ENCODE results near the gene RIBC2.
A peak's percentile ranks its signal among the peaks of the same experiment; 100 is the strongest.
"Not testable (repeated sequence)": the region's sequence is repeated elsewhere in the genome, so short reads cannot be mapped to it uniquely, and the experiment has no call there.

The RIBC2 gene, protein sequence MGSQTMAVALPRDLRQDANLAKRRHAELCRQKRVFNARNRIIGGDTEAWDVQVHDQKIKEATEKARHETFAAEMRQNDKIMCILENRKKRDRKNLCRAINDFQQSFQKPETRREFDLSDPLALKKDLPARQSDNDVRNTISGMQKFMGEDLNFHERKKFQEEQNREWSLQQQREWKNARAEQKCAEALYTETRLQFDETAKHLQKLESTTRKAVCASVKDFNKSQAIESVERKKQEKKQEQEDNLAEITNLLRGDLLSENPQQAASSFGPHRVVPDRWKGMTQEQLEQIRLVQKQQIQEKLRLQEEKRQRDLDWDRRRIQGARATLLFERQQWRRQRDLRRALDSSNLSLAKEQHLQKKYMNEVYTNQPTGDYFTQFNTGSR

DNA sequence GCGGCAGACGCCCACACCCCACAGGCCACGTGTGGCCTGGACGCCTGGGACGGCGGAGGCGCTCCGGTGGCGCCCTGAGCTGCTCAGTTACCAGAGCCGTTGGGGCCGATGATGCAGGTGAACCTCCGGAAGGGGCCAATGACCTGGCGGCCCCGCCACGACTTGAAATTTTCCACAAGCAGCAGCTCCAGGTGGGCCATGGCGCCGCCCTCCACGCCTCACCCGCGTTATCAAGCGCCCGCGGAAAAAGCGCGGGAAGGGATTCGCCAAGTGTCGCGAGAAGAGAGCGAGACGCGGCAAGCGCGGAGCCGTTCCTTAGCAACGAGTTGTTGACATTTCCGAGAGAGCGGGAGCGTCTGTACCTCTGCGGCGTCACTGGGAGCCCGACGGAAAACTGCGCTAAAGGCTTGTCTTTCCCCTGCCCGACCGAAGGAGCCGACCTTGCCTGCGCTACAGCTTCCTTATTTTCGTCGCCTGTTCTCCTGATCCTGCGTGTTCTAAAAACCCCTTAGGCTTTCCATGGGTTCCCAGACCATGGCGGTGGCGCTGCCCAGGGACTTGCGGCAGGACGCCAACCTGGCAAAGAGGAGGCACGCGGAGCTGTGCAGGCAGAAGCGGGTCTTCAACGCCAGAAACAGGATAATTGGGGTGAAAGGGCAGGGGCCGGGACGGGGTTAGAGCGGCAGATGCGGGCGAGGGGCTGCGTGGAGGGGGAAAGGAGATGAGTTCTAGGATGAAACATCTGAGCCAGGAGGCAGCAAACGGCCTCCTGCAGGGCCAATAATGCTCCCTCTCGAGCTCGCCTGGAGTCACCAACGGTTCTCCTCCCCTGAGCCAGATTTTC lies at the start of gene RIBC2, which contains the start of gene SMC1B:
Gene RIBC2, plus strand, starts transcription at position 326 of the 844 bp plus-strand sequence. Its CDS starts 194 bp downstream, at position 520.
Gene SMC1B, minus strand, starts transcription at position 232 of the 844 bp plus-strand sequence. Its CDS starts 32 bp downstream, at position 200.
- DNase-seq: peak in 5 of 14 donors; percentile 2 to 25 (median 15)

DNA sequence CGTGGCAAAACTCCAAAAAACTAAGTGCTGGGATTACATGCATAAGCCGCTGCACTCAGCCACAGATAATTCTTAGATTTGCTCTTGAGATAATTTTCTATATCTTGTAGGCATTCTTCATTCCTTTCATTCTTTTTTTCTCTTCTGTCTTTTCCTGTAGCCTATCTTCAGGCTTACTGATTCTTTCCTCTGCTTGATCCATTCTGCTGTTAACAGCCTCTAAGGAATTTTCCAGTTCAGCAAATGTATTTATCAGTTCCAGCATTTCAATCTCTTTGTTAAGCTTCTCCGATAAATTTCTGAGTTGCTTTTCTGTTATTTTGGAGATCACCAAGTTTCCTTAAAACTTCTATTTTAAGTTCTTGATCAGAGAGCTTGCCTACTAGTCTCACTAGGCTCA lies 46.8 kb upstream of the RIBC2 start:
- no peak for DNase-seq

DNA sequence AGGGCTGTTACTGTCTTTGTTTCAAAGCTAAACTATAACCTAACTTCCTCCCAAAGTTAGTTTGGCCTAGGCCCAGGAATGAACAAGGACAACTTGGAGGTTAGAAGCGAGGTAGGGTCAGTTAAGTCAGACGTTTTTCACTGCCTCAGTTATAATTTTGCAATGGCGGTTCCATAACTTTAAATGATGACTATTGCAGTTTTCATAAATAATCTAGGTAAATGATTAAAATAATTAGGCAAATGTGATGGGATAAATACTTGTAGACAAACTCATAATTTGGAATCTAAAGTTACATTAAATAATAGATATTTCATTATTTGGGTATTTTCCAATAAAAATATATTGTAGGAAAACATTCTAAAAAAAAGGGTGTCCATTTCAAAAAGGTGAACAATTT lies 39.9 kb upstream of the RIBC2 start:
- DNase-seq: not testable (repeated sequence)

DNA sequence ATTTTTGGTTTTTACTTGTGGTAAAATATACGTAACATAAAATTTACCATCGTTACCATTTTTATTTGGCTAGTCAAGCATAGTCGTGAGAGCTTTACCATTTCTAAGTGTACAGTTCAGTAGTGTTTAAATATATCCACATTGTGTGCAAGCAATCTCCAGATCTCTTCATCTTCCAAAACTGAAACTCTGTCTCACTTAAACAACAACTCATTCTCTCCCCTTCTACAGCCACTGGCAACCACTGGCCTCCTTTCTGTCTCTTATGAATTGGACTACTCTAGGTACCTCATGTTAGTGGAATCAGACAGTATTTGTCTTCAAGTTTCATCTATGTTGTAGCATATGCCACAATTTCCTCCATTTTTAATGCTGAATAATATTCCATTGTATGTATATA lies 37.5 kb upstream of the RIBC2 start:
- DNase-seq: no peak

DNA sequence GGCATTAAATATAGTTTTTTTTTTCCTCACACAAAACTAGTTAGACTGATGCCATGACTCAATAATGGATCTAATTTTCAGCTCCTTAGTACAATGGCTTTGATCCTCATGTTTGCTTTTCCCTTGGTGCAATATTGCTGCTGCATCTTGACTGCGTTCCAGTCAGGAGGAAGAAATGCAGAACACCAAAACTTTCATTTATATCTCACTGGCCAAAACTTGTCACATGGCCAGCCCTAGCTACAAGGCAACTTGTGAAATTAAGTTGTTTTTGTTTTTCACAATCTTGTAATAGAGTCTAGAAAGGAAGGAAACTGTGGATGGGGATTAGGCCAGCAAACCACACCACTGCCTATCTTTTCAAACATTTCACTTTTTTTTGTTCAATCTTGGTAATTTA lies 36.8 kb upstream of the RIBC2 start:
- no peak for DNase-seq

DNA sequence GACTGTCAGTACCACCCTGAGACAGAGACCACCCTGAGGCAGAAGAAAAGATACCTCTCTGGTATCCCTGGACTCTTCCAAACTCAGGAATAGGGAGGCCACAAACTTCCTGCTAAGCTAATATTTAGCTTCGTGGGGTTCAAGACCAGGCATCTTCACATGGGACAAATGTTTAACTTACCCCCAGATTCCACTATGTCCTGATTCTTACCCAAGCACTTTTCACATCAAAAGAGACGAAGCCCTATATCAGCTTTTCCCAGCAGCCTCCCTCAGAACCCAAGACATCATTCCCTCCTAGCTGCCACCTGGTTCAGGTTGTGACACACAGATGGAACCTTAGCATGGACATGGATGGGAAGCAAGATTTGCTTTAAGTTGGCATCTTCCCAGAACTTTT lies 32.1 kb upstream of the RIBC2 start:
- no peak for DNase-seq

DNA sequence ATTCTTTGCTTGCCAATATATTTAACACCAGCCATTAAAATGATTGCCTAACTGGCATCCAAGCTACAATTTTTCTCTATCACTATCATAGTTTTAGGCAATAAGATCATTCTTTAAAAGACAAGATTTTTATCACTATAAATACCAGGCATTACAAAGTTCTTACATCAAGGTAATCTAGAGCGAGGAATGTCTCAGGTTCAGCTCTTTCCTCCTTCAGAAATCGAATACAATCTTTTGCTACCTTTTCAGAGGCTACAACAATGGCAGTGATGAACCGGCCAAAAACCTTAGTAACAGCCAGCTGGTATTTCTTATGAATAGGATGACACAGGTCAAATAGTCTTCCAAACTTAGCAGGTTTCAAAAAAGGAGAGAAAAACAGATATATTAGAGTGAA lies 23.9 kb upstream of the RIBC2 start:
- DNase-seq: no peak

DNA sequence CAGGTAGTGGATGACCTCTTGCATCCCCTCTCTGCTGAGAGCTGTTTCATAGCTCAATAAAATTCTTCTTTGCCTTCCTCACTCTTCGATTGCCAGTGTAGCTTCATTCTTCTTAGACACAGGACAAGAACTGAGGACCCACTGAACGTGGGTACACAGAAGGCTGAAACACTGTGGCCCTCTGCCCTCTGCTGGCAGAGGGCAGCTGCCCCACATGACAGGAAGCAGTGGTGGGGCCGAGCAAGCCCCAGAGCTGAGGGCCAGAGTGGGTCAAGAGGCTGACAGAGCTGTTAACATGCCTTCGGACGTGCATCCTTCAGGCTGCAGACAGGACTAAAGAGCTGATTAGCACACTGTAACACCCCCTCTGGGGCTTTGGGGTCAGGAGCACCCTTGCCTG lies 15.7 kb upstream of the RIBC2 start:
- no peak for DNase-seq

DNA sequence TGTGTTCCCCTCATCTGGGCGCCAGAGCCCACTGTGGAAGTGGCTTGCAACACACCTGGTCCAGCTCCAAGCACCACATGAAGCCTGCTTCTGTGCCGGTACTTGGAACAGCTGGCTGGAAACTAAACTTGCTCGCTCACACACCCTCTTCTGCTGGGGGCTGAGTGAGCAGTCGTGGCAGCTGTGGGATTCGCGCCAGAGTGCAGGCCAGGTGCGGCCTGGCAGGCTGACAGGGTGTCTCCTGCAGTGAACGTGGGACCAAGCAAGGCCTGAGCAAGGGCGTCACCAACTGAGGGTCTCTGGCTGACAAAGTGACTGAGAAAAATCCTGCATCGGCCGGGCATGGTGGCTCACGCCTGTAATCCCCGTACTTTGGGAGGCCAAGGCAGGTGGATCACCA lies 15.3 kb upstream of the RIBC2 start:
- no peak for DNase-seq

DNA sequence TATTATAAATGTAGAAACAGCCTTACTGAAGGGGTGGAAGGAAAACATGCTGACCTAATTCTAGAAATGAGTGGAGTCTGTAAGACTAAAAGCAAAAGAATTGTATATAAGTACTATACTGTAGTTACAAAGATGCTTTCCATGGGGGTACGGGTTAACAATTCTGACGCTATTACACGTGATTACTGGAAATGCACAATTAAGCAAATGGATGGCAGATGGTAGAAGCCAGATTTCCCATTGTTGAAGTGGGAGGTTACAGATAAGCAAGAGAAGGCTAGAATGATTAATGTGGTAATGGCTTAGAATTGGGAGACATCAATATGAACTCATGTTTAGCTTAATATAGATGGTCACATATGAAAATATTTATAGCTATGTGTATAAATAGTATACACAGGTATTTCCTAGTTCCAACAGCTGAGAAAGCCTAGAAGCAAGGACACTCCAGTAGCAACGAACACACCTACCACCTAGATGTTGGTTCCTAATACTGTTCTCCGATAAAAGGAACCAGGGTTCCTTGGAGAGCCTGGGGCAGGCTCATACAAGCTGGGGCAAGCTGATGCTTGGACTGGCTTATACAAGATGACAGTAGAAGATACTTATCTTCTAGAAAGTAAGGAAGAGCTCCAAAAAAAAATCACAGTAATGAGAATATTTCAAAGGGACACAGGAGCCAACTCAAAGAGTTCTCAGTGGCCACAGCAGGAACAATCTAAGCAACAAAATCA lies 13.6 kb upstream of the RIBC2 start:
- no peak for DNase-seq

DNA sequence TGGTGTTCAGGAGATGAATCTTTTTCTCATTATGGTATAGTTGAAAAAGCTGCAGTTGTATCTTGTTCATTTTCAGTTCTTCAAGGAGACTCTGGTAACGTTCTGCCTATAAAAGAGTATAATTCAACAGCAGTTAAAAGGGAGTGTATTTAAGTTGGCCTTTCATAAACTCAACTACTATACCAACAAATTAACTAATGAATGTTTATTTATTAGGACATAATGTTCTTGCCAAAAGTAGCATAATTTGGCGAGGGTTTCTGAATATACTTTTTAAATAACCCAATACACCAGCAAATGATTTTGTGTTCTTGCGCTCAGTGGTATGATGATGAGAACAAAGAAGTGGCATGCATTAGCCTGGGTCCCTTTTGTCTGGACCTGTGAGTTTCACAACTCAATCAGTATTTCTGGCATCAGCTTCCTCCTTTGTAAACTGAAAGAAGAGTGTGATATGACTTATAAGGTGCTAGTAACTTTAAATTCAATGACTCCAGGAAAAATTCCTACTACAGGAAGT lies 11.0 kb upstream of the RIBC2 start:
- no peak for DNase-seq

DNA sequence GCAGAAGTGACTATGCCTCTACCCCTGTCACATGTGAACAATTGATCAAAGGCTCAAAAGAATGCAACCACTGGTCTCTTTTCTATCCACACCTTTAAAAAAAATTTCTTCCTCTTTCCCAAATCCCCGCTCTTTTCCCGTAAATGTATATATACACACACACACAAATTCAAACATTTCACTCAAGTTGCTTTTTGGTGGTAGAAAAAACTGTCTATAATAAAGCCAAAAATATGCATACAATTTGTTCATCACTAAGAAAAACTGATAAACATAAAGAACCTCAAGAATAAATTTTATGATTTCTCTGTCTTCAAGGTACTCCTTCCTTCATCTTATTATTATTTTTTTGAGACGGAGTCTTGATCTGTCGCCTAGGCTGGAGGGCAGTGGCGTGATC lies 5.7 kb upstream of the RIBC2 start:
- DNase-seq: no peak

DNA sequence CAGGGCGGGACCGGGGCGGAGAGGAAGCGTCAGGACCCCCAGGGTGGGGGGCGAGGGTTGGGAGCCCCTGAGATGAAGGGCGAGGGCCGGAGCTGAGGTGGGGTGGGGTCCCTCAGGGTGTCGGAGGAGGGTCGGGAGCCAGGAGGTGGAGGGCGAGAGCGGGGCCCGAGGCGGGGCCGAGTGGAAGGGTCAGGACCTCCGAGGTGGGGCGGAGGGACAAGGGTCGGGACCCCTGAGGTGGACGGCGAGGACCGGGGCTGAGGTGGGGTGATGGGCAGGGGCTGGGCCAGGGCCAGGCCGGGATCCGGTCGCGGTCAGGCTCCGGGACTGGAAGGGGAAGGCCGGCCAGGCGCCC lies 503 bp upstream of the RIBC2 start:
- no peak for DNase-seq

DNA sequence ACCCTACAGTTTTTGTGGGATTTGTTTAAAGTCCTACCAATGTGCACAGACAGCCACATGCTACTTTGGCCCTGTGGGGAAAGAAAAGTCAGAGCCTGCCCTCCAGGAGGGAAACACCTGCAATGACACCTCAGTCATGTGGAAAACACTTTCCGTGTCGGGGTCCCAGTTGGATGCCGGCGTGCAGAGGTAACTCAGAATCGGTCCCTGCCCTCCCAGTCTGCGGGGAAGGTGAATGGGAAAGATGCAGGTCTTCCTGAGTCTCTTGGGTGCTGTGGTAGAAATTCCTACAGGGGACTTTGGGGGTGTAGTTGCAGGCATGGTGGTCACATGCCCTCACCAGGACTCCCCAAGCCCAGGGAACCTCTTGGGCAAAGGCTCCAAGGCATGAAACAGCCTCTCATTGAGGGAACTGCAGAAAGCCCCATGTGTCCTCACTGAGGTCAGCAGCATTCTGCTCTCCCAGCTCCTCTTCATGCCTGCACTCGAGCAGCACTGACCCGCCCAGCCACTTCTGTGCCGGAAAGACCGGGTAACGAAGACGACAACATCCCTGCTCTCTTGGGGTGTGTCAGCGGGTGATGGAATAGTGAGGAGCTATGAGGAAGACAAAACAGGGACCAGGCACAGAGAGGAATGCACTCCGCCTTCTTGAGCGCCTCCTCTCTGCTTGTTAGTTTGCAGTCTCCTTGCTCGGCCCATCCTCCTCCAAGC lies 4.7 kb downstream of the RIBC2 start:
- no peak for DNase-seq

DNA sequence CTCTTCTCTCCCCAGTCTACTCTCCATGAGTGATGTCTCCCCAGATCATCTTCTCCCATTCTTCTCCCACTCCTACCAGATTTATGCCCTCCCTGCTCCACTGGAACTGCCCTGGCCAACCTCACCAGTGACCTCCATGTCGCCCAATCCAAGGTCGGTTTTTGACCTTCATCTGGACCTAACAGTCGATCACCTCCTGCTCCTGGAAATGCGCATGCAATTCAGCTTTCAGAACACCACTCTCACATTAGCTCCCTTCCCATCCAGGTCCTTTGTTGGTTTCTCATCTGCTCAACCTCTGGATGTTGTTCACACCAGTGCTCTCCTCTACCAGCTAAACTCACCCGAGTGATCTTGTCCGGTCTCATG lies 5.3 kb downstream of the RIBC2 start:
- DNase-seq: no peak

DNA sequence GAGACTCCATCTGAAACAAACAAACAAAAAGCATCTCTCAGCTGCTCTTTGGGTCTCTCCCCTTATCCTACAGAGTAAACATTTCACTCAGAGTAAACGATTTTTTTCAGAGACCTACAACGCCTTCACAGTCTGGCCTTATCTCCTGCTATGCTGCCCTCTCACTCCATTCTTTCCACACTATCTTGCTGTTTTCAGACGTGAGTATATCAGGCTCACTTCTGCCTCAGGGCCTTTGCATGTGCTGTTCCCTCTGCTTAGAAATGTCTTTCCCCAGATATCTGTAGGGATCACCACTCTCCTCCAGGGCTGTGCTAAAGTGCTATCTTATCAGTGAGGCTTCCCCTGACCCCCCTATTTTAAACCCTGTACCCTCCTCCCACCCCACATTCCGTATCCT lies 6.5 kb downstream of the RIBC2 start:
- DNase-seq: no peak

DNA sequence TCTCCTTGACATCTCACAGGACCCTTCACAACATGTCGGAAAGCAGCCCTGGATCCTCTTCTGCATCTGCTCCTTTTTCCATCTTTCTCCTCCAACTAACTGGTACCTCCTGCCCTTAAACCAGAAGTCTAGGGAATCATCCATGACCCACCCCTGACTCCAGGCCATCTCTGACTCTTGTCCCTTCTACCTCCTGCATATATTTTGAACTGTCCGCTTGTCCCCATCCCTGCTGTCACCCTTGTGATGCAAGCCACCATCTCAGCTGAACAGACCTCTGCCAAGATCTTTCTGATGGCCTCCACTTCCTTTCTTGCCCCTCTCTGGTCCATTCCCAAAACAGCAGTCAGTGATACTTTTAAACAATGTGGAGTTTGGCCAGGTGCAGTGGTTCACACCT lies 7.0 kb downstream of the RIBC2 start:
- no peak for DNase-seq

DNA sequence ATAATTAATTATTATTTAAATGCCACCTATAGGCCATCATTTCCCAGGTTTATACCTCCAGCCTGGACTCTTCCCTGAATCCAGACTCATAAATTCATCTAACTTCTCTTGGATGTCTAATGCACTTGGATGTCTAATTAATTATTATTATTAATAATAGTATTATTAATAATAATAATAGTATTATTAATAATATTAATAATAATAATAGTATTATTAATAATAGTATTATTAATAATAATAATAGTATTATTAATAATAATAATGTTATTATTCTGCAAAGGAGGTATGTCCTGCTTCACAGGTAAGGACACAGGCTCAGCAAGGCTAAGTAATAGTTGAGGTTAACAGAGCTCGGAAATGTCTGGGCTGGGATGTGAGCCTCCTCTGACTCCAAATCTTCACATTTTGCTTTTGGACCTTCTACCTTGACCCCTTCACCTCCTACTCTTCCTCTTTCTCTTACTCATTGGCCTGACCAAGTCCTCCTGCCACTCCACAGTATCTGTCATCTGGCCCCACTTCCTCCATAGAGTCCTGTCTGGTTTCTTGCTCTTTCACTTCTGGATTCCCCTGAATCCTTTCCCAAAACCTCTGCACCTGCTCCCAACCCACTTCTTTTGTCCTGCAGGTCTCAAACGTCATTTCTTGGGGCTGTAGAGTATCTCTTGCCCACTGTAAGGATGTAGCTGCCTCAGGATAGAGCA lies 8.0 kb downstream of the RIBC2 start:
- DNase-seq: peak in 1 of 14 donors; percentile 3

DNA sequence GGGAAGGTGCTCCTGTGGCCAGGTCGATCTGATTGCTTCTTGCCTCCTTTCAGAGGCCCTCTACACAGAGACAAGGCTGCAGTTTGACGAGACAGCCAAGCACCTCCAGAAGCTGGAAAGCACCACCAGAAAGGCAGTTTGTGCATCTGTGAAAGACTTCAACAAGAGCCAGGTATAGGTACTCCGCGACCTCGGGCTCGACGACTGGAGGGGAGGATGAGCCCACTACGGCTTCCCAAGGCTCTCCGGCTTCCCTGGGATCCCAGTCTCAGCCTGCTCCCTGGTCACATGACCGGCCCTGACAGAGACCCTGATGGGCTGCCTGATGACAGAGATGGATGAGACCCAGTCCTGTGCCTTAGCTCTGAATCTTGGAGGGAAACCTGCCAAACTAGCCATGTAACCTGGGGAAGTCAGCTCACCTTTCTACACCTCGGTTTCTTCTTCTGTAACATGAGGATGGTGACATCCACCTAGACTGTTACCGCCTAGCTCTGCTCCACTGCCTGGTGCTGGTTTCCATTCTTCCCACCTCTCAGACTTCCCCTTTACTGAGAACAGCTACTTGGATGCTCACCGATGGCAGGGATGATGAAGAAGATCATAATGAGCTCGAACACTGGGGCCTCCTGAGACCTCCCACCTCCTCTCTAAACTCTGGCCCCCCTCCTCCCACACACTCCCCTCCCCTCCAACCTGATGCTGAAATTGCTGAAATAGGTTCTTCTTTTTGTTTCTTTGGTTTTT lies 8.9 kb downstream of the RIBC2 start:
- DNase-seq: no peak

DNA sequence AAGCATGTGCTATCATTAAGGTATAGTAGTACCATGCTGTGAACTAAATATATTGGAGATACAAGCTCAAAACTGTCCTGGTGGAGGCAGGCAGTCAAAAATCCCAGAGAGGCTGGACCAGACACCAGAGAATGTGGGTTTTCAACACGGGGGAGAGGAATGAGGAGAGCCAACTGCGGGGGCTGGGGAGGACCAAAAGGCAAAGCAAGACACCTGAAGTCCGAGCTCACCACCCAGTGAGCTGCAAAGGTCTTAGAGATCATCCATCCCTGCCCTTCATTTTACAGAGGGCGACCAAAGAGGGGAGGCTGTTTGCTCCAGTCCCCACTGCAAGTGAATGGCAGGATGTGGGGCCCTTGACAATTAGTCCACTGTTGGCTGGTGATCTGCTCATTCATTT lies 10.0 kb downstream of the RIBC2 start:
- no peak for DNase-seq

DNA sequence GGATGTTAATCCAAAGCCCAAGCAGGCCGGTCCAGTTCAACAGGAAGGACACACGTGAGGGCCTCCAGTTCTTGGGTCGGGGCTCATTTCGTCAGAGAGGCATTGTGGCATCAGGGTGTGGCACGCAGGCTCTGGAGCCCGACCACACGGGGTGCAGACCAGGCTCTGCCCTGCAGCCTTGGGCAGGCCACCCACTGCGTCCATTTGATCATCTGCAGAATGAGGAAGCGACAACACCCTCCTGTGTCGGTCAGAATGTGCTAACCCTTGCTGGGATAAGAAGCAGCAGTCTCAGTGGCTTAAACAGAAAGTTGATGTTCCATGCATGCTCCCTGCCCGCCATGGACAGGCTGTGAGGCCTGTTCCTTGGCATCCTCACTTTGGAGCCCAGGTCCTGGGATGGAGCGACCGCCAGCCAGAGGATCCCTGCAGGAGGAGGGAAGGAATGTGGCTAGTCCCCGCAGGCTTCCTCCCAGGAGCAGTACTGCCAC lies 10.8 kb downstream of the RIBC2 start:
- no peak for DNase-seq
